Measurements from ENCODE around the gene CYP2W1.
"Not testable (repeated sequence)": the region's sequence is repeated elsewhere in the genome, so short reads cannot be mapped to it uniquely, and the experiment has no call there.

The CYP2W1 gene

GRCh38 chr7:1036164-1036928, 53.4 kb downstream of the CYP2W1 start:
- H3K9ac ChIP-seq (ENCODE audit: low read depth, low read length); H3K4me1 ChIP-seq (ENCODE audit: insufficient read depth, low read length); H3K27me3 ChIP-seq (ENCODE audit: insufficient read depth, low read length); H3K9me3 ChIP-seq (ENCODE audit: insufficient read depth, low read depth, low read length); H3K27ac ChIP-seq (ENCODE audit: low read length); H3K4me3 ChIP-seq (ENCODE audit: low read length); H3K36me3 ChIP-seq (ENCODE audit: insufficient read depth, low read depth, low read length): not testable (repeated sequence)

All from iPS-20b (cell line).